ENCODE results near the gene IGSF3. TPM values are rescaled to one million over a fixed set of nuclear protein-coding genes. Genes with fewer than 3 reads are reported as not detected.
"Not testable (repeated sequence)": the region's sequence is repeated elsewhere in the genome, so short reads cannot be mapped to it uniquely, and the experiment has no call there.

Gene IGSF3
- total RNA-seq, 4 donors from 2014 or later, result 48.1 to 59.2 (median 55.6) TPM

- Histone ChIP-seq H3K27ac (peak overlapping the region; percentile 41), H3K4me1 (peaks cover 36% of the 10 kb centered on the region)
- H3K27me3 ChIP-seq; H3K4me3 ChIP-seq; DNase-seq (ENCODE audit: low spot score in 2 of 2); H3K36me3 ChIP-seq; H3K9me3 ChIP-seq: not testable (repeated sequence)
- 69% methylated on average over 8 of the region's 8 CpGs for WGBS
Measured at GRCh38 chr1:116647186-116647585, 20.3 kb downstream of the IGSF3 start.

- not testable (repeated sequence) for H3K36me3 ChIP-seq; H3K9me3 ChIP-seq; DNase-seq (ENCODE audit: low spot score in 2 of 2); H3K27me3 ChIP-seq; H3K4me3 ChIP-seq
- H3K27ac ChIP-seq, result peak overlapping the region; percentile 41
- 36% methylated on average over 9 of the region's 9 CpGs for WGBS
- H3K4me1 ChIP-seq, result peaks cover 36% of the 10 kb centered on the region
Measured at GRCh38 chr1:116646673-116647170, 20.8 kb downstream of the IGSF3 start.

GRCh38 chr1:116645802-116646672 lies 21.5 kb downstream of the IGSF3 start:
- H3K36me3 ChIP-seq, H3K9me3 ChIP-seq, H3K27me3 ChIP-seq, H3K4me3 ChIP-seq: not testable (repeated sequence)
- peak overlapping the region; percentile 41 for H3K27ac ChIP-seq
- DNase-seq (ENCODE audit: low spot score in 2 of 2), result peak in 1 of 2 donors; percentile 74
- 40% methylated on average over 16 of the region's 16 CpGs for WGBS
- H3K4me1 ChIP-seq, result peaks cover 36% of the 10 kb centered on the region

GRCh38 chr1:116644993-116645392 lies 22.5 kb downstream of the IGSF3 start:
- H3K4me3 ChIP-seq; H3K27ac ChIP-seq; H3K27me3 ChIP-seq; DNase-seq (ENCODE audit: low spot score in 2 of 2); H3K9me3 ChIP-seq; H3K36me3 ChIP-seq: not testable (repeated sequence)
- H3K4me1 ChIP-seq, result peaks cover 36% of the 10 kb centered on the region
- 97% methylated on average over 2 of the region's 2 CpGs for WGBS

GRCh38 chr1:116644096-116644495 lies 23.4 kb downstream of the IGSF3 start:
- H3K9me3 ChIP-seq; DNase-seq (ENCODE audit: low spot score in 2 of 2); H3K36me3 ChIP-seq; H3K27ac ChIP-seq; H3K27me3 ChIP-seq; H3K4me3 ChIP-seq: not testable (repeated sequence)
- peaks cover 34% of the 10 kb centered on the region for H3K4me1 ChIP-seq
- WGBS, result 91% methylated on average over 4 of the region's 5 CpGs

GRCh38 chr1:116643281-116643751 lies 24.2 kb downstream of the IGSF3 start:
- not testable (repeated sequence) for H3K36me3 ChIP-seq, H3K27ac ChIP-seq, H3K27me3 ChIP-seq, H3K9me3 ChIP-seq, H3K4me3 ChIP-seq
- WGBS, result 79% methylated on average over 12 of the region's 12 CpGs
- peaks cover 26% of the 10 kb centered on the region for H3K4me1 ChIP-seq
- peak in 1 of 2 donors; percentile 55 for DNase-seq (ENCODE audit: low spot score in 2 of 2)

- peak in 1 of 2 donors; percentile 60 for DNase-seq (ENCODE audit: low spot score in 2 of 2)
- not testable (repeated sequence) for H3K27ac ChIP-seq, H3K36me3 ChIP-seq, H3K9me3 ChIP-seq, H3K4me3 ChIP-seq, H3K27me3 ChIP-seq
- H3K4me1 ChIP-seq, result peaks cover 22% of the 10 kb centered on the region
- WGBS, result 72% methylated on average over 14 of the region's 14 CpGs
Measured at GRCh38 chr1:116642311-116643280, 24.9 kb downstream of the IGSF3 start.

GRCh38 chr1:116637583-116637982 lies 29.9 kb downstream of the IGSF3 start:
- H3K27me3 ChIP-seq, H3K9me3 ChIP-seq, H3K36me3 ChIP-seq, H3K27ac ChIP-seq, H3K4me3 ChIP-seq: not testable (repeated sequence)
- peaks cover 18% of the 10 kb centered on the region for H3K4me1 ChIP-seq
- 80% methylated on average over 2 of the region's 2 CpGs for WGBS
- DNase-seq (ENCODE audit: low spot score in 2 of 2), result peak in 1 of 2 donors; percentile 32

- peaks cover 27% of the 10 kb centered on the region for H3K4me1 ChIP-seq
- not testable (repeated sequence) for H3K27me3 ChIP-seq, H3K36me3 ChIP-seq, H3K4me3 ChIP-seq, H3K27ac ChIP-seq, H3K9me3 ChIP-seq
- 34% methylated on average over 6 of the region's 6 CpGs for WGBS
- DNase-seq (ENCODE audit: low spot score in 2 of 2), result peak in 1 of 2 donors; percentile 4
Measured at GRCh38 chr1:116636584-116636983, 30.9 kb downstream of the IGSF3 start.

- H3K4me3 ChIP-seq; H3K27ac ChIP-seq; H3K36me3 ChIP-seq; H3K27me3 ChIP-seq; DNase-seq (ENCODE audit: low spot score in 2 of 2); H3K9me3 ChIP-seq: not testable (repeated sequence)
- H3K4me1 ChIP-seq, result peaks cover 34% of the 10 kb centered on the region
- 76% methylated on average over 4 of the region's 4 CpGs for WGBS
Measured at GRCh38 chr1:116634386-116634785, 33.1 kb downstream of the IGSF3 start.

- H3K9me3 ChIP-seq; DNase-seq (ENCODE audit: low spot score in 2 of 2); H3K27me3 ChIP-seq; H3K4me3 ChIP-seq; H3K36me3 ChIP-seq: not testable (repeated sequence)
- 68% methylated on average over 10 of the region's 10 CpGs for WGBS
- Histone ChIP-seq H3K27ac (peak overlapping the region; percentile 24), H3K4me1 (peaks cover 39% of the 10 kb centered on the region)
Measured at GRCh38 chr1:116631996-116632925, 35.3 kb downstream of the IGSF3 start.

- H3K4me1 ChIP-seq, result peaks cover 33% of the 10 kb centered on the region
- WGBS, result 71% methylated on average over 2 of the region's 2 CpGs
Measured at GRCh38 chr1:116631554-116631953, 36.0 kb downstream of the IGSF3 start.

GRCh38 chr1:116630057-116630456 lies 37.5 kb downstream of the IGSF3 start:
- H3K9me3 ChIP-seq; H3K27ac ChIP-seq; H3K4me3 ChIP-seq; H3K27me3 ChIP-seq; H3K36me3 ChIP-seq; DNase-seq (ENCODE audit: low spot score in 2 of 2): not testable (repeated sequence)
- peaks cover 36% of the 10 kb centered on the region for H3K4me1 ChIP-seq
- WGBS, result 100% methylated on average over 2 of the region's 2 CpGs

More at GRCh38 chr1:116631554-116631953, 36.0 kb downstream of the IGSF3 start:
- H3K36me3 ChIP-seq; H3K27ac ChIP-seq; H3K27me3 ChIP-seq; DNase-seq (ENCODE audit: low spot score in 2 of 2); H3K4me3 ChIP-seq; H3K9me3 ChIP-seq: not testable (repeated sequence)

Data from suprapubic skin (tissue), 4 donors.